ENCODE measurements around the gene ADAM17.
"Not testable (repeated sequence)": the region's sequence is repeated elsewhere in the genome, so short reads cannot be mapped to it uniquely, and the experiment has no call there.

ADAM17 gene

GRCh38 chr2:9555297-9556120, at the start of gene ADAM17:
Gene ADAM17, minus strand, starts transcription at chr2:9555830. Its CDS starts 225 bp downstream, at chr2:9555605.
- peak within 1 kb of the TSS; percentile 93 for H3K4me3 ChIP-seq (ENCODE audit: low read depth, low read length)
- peak; percentile 78 for DNase-seq (ENCODE audit: low read depth)
- peak; percentile 46 for TF ChIP-seq CTCF (IDR thresholded peaks at IDR 0.05; ENCODE audit: low read depth, low read length, missing control alignments)

GRCh38 chr2:9602412-9602811, 46.8 kb upstream of the ADAM17 start:
- DNase-seq (ENCODE audit: low read depth) = no peak
- TF ChIP-seq CTCF (IDR thresholded peaks at IDR 0.05; ENCODE audit: low read depth, low read length, missing control alignments) = no peak

DNA sequence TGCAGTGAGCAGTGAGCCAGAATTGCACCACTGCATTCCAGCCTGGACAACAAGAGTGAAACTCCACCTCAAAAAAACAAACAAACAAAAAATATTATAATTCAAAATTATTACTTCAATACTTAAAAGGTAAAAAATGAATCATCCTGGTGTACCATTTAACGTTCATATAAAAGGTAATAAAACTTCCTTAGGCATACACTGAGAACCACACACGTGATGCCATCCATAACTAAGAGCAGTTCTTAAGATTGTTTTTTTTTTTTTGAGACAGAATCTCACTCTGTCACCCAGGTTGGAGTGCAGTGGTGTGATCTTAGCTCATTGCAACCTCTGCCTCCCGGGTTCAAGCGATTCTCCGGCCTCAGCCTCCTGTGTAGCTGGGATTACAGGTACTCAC, 45.8 kb upstream of the ADAM17 start:
- no peak overlapping the region for H3K4me3 ChIP-seq (ENCODE audit: low read depth, low read length)
- no peak for DNase-seq (ENCODE audit: low read depth)
- no peak for TF ChIP-seq CTCF (IDR thresholded peaks at IDR 0.05; ENCODE audit: low read depth, low read length, missing control alignments)

More at GRCh38 chr2:9602412-9602811, 46.8 kb upstream of the ADAM17 start:
- no peak overlapping the region for H3K4me3 ChIP-seq (ENCODE audit: low read depth, low read length)

DNA sequence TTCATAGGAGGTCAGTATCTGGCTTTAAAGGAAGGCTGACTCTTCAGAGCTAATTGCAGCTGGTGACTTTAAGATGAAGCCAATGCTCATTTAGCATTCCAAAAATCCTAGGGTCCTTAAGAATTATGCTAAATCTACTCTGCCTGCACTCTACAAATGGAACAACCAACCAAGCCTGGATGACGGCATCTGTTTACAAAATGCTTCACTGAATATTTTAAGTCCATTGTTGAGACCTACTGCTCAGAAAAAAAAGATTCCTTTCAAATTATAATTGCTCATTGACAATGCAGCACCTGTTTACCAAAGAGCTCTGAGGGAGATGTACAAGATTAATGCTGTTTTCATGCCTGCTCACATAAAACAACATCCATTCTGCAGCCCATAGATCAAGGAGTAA, 43.8 kb upstream of the ADAM17 start:
- no peak for DNase-seq (ENCODE audit: low read depth)
- no peak overlapping the region for H3K4me3 ChIP-seq (ENCODE audit: low read depth, low read length)
- TF ChIP-seq CTCF (IDR thresholded peaks at IDR 0.05; ENCODE audit: low read depth, low read length, missing control alignments) = no peak

DNA sequence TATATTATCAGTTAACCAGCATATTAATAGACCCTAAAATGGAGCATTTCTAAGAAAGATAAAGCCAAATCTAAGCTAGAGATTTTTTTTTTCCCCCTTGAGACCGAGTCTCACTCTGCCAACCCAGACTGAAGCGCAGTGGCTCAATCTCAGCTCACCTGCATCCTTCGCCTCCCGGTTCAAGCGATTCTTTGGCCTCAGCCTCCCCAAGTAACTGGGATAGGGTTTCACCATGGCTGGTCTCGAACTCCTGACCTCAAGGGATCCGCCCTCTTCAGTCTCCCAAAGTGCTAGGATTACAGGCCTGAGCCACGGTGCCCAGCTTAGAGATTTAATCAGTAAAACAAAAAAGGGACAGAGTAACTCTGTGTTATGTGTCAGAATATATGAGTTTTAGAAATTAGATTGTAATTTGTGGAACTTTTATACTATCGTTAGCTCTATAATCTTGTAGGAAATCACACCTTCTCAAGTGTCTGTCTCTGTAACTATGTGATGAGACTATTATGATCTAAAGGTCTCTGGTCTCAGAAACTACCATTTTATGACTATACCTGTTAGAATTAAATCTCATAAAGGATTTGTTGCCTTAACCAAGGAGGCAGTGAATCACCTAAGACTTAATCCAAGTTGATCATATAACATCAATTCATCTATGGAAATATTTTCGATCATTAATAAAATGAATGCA, 41.1 kb upstream of the ADAM17 start:
- no peak for TF ChIP-seq CTCF (IDR thresholded peaks at IDR 0.05; ENCODE audit: low read depth, low read length, missing control alignments)
- H3K4me3 ChIP-seq (ENCODE audit: low read depth, low read length) = peak overlapping the region; percentile 34
- DNase-seq (ENCODE audit: low read depth) = no peak

DNA sequence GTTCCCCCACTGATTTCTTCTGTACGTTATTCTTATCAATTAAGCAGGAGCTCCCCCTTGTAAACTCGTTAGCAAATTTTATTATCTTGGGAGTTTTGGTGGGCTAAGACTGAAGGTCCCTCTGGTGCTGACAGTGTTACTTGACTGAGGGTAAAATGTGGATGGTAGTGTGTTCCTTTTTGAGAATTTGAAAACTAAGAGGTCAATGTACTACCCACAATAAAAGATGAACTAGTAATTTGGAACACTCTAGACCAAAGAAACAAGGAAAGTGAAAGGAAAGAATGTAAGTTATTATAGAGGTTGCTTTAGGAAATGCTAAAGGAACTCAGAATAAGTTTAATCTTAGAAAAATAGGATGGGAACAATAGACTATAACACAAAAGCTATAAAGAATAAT, 40.1 kb upstream of the ADAM17 start:
- DNase-seq (ENCODE audit: low read depth) = no peak
- H3K4me3 ChIP-seq (ENCODE audit: low read depth, low read length) = no peak overlapping the region
- TF ChIP-seq CTCF (IDR thresholded peaks at IDR 0.05; ENCODE audit: low read depth, low read length, missing control alignments) = no peak

DNA sequence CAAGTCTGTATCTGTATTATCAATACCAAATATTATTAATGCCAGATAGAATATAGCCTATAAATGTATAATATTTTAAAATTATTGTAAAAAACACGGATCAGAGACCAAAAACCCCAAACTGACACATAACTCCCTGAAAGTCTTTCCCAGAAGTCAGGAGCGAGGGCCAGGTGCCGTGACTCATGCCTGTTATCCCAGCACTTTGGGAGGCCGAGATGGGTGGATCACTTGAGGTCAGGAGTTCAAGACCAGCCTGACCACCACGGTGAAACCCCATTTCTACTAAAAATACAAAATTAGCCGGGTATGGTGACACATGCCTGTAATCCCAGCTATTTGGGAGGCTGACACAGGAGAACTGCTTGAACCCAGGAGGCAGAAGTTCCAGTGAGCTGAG, 39.6 kb upstream of the ADAM17 start:
- not testable (repeated sequence) for DNase-seq (ENCODE audit: low read depth); H3K4me3 ChIP-seq (ENCODE audit: low read depth, low read length)
